GM21528 (cell line): ENCODE data around the gene SLC1A6.
"Not testable (repeated sequence)": the region's sequence is repeated elsewhere in the genome, so short reads cannot be mapped to it uniquely, and the experiment has no call there.

Source experiments
- ATAC-seq: cut with Tn5 transposase; IDR thresholded peaks from one replicate; pipeline ENCODE4 v1.9.1; 2021; ENCODE audit warnings: mild to moderate bottlenecking, moderate library complexity; ENCODE audit not compliant: unreplicated experiment, low FRiP score

Gene SLC1A6

DNA sequence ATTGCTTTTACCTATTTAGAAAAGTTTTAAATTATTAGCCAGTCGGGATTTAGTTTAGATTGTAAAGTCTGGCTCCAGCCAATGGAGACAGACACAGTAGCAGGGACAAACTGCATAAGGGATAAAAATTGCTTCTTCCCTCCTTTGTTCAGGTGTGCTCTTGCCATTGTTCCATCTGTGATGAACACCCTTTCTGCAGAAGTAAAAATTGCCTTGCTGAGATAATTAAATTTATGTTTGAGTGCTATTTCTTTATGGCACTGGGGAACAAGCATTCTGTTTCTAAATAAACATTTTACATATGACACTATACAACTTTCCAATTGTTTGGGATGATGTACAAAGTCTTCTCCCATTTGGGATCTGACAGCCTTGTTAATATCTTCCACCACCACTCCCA lies 20.4 kb downstream of the SLC1A6 start:
- ATAC-seq, result no peak

DNA sequence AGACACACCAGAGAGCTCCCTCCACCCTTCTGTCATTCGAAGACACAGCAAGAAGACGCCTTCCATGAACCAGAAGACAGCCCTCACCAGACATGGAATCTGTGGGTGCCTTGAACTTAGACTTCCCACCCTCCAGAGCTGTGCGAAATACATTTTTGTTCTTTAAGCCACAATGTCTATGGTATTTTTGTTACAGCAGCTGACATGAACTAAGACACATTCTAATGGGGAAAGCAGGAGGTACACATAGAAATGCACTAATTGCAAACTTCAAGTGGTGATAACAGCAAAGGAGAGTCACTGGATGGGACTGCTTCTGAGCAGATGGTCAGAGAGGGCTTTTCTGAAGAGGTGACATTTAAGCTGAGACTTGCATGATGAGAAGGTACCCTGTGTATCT lies 22.2 kb downstream of the SLC1A6 start:
- no peak for ATAC-seq

DNA sequence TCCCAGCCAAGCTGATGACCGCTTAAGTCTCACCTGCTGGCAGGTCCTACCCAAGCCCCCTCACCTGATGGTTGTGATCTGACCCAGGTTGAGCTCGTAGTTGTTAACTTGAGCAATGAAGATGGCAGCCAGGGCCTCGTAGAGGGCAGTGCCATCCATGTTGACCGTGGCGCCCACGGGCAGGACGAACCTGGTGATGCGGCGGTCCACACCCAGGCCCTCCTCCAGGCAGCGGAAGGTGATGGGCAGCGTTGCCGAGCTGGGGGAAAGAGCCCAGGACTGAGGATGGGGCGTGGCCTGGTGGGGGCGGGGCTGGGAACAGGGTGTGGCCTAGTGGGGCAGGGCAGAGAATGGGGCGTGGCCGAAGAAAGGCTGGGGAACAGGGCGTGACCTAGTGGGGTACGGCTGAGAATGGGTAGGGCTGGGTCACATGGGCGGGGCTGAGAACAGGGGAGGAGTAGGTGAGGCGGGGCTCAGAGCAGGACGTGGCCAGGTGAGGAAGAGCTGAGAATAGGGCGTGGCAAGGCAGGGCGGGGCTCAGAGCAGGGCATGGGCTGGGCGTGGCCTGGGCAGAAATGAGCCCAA lies 25.5 kb downstream of the SLC1A6 start:
- no peak for ATAC-seq

DNA sequence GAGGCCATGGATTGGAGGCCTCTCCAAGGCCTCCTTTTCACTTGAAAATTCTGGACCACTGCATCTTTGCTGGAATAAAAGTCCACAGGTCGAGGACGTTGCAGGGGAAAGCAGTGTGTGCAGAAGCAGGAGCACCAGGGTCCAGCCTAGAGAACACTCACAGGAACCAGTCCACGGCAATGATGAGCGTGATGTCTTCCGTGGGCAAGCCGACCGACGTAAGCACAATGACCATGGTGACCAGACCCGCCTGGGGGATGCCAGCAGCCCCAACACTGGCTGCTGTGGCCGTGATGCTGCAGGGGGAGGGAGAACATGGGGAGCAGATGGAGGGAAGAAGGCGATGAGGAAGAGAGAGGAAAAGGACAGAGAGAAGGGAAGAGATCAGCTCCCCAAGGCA lies 26.9 kb downstream of the SLC1A6 start:
- ATAC-seq, result no peak

DNA sequence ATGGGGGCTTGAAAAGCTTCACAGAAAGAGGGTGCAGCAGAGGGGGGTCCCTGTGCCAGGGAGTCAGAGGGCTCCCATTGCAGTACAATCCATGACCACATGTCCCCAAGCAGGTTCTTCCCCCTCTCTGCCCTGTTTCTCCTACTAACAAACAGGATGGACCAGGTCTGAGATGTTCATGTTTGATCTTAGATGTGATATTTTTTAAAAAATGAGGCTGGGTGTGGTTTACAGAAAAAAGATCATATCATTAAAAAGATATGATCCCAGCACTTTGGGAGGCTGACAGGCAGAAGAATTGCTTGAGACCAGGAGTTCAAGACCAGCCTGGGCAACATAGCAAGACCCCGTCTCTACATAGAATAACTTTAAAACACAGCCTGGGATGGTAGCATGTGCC lies 29.2 kb downstream of the SLC1A6 start:
- ATAC-seq, result no peak

DNA sequence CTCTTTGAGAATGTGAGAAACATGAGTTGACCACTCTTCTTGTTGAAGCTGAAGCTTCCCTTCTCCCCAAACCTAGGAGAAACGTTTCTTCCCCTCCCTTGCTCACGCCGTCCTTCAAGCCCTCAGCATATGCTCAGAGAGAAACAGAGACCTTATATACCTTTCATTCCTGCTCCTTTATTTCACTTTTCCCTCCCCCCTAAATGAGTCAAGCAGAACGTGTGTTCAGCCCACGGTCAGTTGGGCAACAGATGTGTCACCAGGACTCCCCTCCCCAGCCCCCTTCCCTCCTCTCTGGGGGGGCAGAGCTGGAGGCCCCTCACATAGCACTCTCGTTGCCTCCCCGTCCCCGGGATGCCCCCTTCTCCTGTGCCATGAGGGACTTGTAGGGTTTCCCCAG lies 29.8 kb downstream of the SLC1A6 start:
- no peak for ATAC-seq

DNA sequence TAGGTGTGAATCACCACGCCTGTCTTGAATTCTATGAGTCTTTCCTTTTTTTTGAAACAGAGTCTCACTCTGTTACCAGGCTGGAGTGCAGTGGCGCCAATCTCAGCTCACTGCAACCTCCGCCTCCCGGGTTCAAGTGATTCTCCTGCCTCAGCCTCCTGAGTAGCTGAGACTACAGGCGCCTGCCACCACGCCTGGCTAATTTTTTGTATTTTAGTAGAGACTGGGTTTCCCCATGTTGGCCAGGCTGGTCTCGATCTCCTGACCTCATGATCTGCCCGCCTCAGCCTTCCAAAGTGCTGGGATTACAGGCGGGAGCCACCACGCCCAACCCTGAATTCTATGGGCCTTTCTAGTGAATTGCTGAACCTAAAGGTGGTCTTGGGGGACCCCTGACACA lies 30.3 kb downstream of the SLC1A6 start:
- ATAC-seq, result not testable (repeated sequence)

DNA sequence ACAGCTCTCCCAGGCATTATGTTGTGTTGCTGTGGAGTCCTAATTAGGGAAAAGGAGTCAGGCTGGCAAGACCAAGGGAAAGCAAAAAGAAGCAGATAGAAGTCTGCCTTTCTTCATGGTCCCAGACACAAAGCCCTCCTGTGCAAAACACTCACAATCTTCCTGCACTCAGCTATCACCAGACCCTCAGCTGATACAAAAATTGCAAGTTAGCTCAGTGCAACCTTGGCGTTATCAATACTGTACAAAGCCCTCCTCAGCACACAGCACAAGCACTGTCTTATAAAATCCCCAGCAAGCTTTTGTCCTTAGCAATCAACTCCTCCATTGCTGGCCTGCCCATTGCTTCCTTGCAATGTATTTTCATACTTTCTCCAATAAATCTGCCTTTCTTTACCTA lies 35.2 kb downstream of the SLC1A6 start:
- no peak for ATAC-seq

DNA sequence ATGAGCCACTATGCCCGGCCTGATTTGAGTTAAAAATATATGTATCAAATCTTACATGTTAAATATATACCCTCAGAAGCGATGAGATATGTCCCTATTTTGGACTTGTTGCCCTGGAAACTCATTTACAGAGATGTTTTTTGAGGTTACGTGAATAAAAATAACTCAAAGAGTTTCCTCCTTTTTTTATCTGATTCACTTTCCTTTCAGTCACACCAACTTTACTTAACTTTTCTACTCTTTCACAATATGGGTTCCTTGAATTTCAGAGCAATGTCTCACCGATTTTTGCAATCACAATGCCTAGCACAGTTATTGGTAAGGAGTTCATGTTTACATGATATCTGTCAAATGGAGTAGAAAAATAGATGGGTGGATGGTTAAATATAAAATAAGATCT lies 36.1 kb downstream of the SLC1A6 start:
- no peak for ATAC-seq

DNA sequence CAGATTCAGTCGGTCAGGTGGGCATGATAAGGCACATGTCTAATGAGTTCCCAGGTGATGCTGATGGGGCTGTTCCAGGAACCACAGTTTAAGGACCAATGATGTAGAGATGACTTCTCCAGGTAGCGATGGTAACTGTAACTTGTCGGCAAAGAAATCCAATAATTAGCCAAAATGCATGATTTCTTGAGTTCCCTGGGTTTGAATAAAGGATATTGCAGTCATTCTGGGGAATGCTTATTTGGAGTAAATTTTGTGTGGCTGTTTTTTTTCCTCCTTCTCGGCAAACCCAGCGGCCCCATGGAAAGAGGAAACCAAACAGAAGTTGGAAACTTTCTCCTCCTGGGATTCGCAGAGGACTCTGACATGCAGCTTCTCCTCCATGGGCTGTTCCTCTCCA lies 38.5 kb downstream of the SLC1A6 start, which contains the start of gene OR7C2:
TSS of gene OR7C2 (plus strand) at position 301 of the 400 bp plus-strand sequence. CDS start at position 301, 0 bp downstream.
- no peak for ATAC-seq

DNA sequence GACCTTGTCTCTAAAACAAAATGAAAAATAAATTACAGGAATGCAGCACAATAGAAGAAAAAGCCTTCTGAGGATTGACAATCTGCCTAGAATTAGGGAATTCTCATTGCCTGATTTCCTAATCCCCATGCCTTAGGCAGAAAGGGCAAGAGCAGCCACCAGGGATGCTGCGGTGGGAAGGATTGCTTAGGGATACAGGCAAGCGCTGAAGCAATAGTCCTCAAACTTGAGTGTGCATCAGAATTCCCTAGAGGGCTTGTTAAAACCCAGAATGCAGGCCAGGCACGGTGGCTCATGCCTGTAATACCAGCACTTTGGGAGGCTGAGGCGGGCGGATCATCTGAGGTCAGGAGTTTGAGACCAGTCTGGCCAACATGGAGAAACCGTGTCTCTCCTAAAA lies 39.4 kb downstream of the SLC1A6 start:
- ATAC-seq, result no peak

DNA sequence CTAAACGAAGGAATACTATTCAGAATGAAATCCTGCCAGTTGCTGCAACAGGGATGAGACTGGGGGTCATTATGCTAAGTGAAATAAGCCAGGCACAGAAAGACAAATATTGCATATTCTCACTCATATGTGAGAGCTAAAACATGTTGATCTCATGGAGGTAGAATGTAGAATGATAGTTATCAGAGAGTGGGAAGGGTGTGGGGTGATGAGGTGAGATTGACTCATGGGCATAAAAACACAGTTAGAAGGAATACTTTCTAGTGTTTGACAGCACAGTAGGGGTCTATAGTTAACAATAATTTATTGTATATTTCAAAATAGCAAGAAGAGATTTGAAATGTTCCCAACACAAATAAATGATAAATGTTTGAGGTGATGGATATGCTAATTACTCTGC lies 46.2 kb downstream of the SLC1A6 start:
- no peak for ATAC-seq

DNA sequence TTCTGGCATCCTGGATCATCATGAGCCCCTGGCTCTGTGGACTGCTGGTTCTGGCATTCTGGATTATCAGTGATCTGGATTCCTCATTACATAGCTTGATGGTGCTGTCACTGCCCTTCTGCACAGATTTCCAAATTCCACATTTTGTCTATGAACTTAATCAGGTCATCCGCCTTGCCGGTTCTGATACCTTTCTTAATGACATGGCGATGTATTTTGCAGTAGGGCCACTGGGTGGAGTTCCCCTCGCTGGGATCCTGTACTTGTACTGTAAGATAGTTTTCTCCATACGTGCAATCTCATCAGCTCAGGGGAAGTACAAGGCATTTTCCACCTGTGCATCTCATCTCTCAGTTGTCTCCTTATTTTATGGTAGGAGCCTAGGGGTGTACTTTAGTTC lies 62.8 kb downstream of the SLC1A6 start:
- ATAC-seq, result no peak

DNA sequence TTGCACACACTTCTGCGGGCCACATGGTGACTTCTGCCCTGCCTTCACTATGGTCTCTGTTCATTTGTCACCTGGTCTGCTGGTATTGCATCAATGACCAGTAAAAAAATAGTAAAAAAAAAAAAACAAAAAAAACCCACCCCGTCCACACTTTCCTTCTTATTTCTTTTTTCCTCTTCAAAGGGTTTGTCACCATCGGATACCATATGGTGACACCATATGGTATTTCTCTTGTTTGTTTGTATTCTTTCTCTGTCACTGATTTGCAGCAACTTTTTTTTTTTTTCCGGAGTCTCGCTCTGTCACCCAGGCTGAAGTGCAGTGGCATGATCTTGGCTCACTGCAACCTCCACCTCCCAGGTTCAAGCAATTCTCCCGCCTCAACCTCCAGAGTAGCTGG lies 64.5 kb downstream of the SLC1A6 start:
- no peak for ATAC-seq

DNA sequence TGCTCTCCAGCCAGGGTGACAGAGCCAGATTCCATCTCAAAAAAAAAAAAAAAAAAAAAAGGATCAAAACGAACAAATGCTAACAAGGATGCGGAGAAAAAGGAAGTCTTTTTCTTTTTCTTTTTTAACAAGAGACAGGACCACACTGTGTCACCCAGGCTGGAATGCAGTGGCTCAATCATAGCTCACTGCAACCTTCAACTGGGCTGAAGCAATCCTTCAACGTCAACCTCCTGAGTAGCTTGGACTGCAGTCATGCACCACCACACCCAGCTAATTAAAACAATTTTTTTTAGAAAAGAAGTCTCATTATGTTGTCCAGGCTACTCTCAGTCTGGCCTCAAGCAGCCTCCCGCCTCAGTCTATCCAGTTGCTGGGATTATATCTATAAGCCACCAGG lies 73.0 kb downstream of the SLC1A6 start:
- no peak for ATAC-seq

DNA sequence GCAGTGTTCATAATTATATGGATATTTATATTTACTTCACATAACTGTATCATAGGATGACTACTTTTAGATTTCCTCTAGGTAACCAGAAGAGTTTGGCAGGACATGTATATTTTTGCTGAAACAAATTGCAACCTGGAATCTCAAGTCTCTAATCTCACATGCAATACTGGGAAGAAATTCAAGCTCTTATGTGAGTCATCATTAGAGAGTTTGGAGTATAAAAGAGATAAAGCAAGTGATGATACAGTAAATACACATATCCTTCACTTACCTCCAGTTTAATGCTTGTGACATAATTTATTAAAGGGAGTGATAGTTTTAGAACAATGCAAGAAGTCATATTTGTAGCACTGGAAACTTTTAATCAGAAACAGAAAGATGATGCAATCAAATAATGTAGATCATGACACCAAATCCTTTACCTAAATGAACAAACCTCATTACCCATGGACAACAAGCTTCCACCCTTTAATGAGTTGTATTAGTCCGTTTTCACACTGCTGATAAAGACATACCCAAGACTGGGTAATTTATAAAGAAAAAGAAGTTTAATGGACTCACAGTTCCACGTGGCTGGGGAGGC lies 77.9 kb downstream of the SLC1A6 start:
- ATAC-seq, result no peak
